HepG2 (cell line): ENCODE data around the gene LTA4H. TPM values are rescaled to one million over a fixed set of nuclear protein-coding genes. Genes with fewer than 3 reads are reported as not detected.

Source experiments
- ATF7 ChIP-seq, 2 experiments: fragments of 450-650 bp in 1 of 2; sonication (generic) in 1 of 2; formaldehyde crosslinking in 1 of 2; IDR thresholded peaks; 2 replicates each; pipeline versions ENCODE4 v1.4.0 to v1.6.1; 2016 to 2020; ENCODE audit warnings: antibody characterized with exemption in 1 of 2, mild to moderate bottlenecking in 1 of 2, missing genetic modification reagents in 1 of 2
- FOXJ3 ChIP-seq: sonication (generic); formaldehyde crosslinking; IDR thresholded peaks from 2 replicates; pipeline ENCODE4 v1.4.0; 2020; ENCODE audit warnings: missing genetic modification reagents, mild to moderate bottlenecking, borderline replicate concordance
- MIER2 ChIP-seq: IDR thresholded peaks from 2 replicates; pipeline ENCODE4 v1.6.1; 2016; ENCODE audit warnings: missing biosample characterization, missing genetic modification reagents
- MIER3 ChIP-seq: IDR thresholded peaks from 2 replicates; pipeline ENCODE4 v1.6.1; 2016; ENCODE audit warnings: missing compliant biosample characterization, borderline replicate concordance
- SIX4 ChIP-seq: sonication (generic); formaldehyde crosslinking; IDR thresholded peaks from 2 replicates; pipeline ENCODE4 v1.4.0; 2020; ENCODE audit warnings: missing genetic modification reagents
- STAT5B ChIP-seq: sonication (generic); formaldehyde crosslinking; IDR thresholded peaks from 2 replicates; pipeline ENCODE4 v1.4.0; 2020; ENCODE audit warnings: missing genetic modification reagents
- ZBTB7B ChIP-seq: sonication (generic); formaldehyde crosslinking; IDR thresholded peaks from 2 replicates; pipeline ENCODE4 v1.4.0; 2020; ENCODE audit warnings: missing genetic modification reagents
- ZNF260 ChIP-seq: sonication (generic); formaldehyde crosslinking; IDR thresholded peaks from 2 replicates; pipeline ENCODE4 v1.4.0; 2020; ENCODE audit warnings: missing genetic modification reagents, low read depth, mild to moderate bottlenecking, borderline replicate concordance
- ZNF720 ChIP-seq: sonication (generic); formaldehyde crosslinking; IDR thresholded peaks from 2 replicates; pipeline ENCODE4 v1.4.0; 2020; ENCODE audit warnings: missing genetic modification reagents
- polyA plus RNA-seq, 8 experiments: library from polyadenylated mRNA; depleted of rRNA in 3 of 8; stranded (reverse) in 7 of 8; unstranded in 1 of 8; fragments of >200 nt; fragmentation: Illumina TruSeq in 4 of 8; extraction: Trizol in 4 of 8; gene quantifications; 2 replicates each; pipeline versions ENCODE4 v1.2.1 to v1.2.3, GENCODE V29; 2011 to 2016; ENCODE audit warnings: low read depth in 4 of 8, missing spikeins in 1 of 8, mixed read lengths in 1 of 8; ENCODE audit not compliant: insufficient read depth in 1 of 8
- total RNA-seq, 5 experiments: library from RNA; depleted of rRNA; stranded (reverse); fragments of >200 nt; fragmentation: Illumina TruSeq; extraction: Trizol; gene quantifications; 2 replicates each; pipeline ENCODE4 v1.2.3, GENCODE V29; 2016; ENCODE audit warnings: low read depth in 1 of 5
- TF ChIP-seq, protein P1 (sequence below): sonication (generic); formaldehyde crosslinking; IDR thresholded peaks from 2 replicates; pipeline ENCODE4 v1.4.0; 2020; ENCODE audit warnings: missing genetic modification reagents
- TF ChIP-seq, protein P2 (sequence below): sonication (generic); formaldehyde crosslinking; IDR thresholded peaks from 2 replicates; pipeline ENCODE4 v1.4.0; 2020; ENCODE audit warnings: missing genetic modification reagents, borderline replicate concordance
- TF ChIP-seq, protein P3 (sequence below): sonication (generic); formaldehyde crosslinking; IDR thresholded peaks from 2 replicates; pipeline ENCODE4 v1.8.1; 2023; ENCODE audit warnings: mild to moderate bottlenecking, missing genetic modification reagents
- TF ChIP-seq, protein P4 (sequence below): sonication (generic); formaldehyde crosslinking; IDR thresholded peaks from 2 replicates; pipeline ENCODE4 v1.5.1; 2020; ENCODE audit warnings: mild to moderate bottlenecking, missing genetic modification reagents, moderate library complexity
- TF ChIP-seq, protein P5 (sequence below): sonication (generic); formaldehyde crosslinking; IDR thresholded peaks from 2 replicates; pipeline ENCODE4 v1.5.1; 2020; ENCODE audit warnings: mild to moderate bottlenecking, missing genetic modification reagents

Gene LTA4H
- total and polyA plus RNA-seq, 2 of the 13 experiments (the other 11 are each of a cell fraction or from before 2014, with no cell fraction given) = 87.5 to 90.4 TPM

DNA sequence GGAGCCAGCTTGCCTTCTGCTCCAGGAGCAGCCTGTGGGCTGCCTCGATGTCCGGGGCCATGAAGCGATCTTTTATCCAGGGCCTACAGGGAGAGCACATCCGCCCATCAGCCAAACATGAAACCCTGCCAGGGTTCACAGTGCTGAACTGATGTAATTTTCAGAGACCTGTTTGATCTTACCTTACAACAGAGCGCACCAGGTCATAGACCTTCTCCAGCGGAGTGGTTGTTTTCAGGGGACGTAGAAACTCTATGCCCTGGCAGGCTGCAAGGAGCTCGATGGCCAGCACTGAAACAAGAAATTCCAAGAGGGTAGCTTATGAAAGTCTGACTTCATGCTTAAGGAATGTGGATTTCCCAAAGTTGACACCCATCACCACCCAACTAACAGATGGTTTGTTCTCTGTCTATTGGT is 59.0 kb downstream of the LTA4H start (continued):
- TF ChIP-seq, protein P1, sequence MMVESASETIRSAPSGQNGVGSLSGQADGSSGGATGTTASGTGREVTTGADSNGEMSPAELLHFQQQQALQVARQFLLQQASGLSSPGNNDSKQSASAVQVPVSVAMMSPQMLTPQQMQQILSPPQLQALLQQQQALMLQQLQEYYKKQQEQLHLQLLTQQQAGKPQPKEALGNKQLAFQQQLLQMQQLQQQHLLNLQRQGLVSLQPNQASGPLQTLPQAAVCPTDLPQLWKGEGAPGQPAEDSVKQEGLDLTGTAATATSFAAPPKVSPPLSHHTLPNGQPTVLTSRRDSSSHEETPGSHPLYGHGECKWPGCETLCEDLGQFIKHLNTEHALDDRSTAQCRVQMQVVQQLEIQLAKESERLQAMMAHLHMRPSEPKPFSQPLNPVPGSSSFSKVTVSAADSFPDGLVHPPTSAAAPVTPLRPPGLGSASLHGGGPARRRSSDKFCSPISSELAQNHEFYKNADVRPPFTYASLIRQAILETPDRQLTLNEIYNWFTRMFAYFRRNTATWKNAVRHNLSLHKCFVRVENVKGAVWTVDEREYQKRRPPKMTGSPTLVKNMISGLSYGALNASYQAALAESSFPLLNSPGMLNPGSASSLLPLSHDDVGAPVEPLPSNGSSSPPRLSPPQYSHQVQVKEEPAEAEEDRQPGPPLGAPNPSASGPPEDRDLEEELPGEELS (CRISPR knock-in tag) = peak; percentile 81
- TF ChIP-seq FOXJ3 (CRISPR knock-in tag) (peak; percentile 74; the same call in 1 of the 2 replicates), STAT5B (no peak), SIX4 (no peak), MIER3 (CRISPR knock-in tag) (peak; percentile 31; the same call in 1 of the 2 replicates), ZBTB7B (CRISPR knock-in tag) (0 out of 2 replicates have a peak, but pooled peaks have one; percentile 68), ZNF260 (no peak), ZNF720 (CRISPR knock-in tag) (no peak), ATF7 (IDR thresholded peaks at IDR 0.05) (no peak), ATF7 (CRISPR knock-in tag; IDR thresholded peaks at IDR 0.05) (peak; percentile 62; the same call in 1 of the 2 replicates), MIER2 (CRISPR knock-in tag) (0 out of 2 replicates have a peak, but pooled peaks have one; percentile 29)
- TF ChIP-seq, protein P2, sequence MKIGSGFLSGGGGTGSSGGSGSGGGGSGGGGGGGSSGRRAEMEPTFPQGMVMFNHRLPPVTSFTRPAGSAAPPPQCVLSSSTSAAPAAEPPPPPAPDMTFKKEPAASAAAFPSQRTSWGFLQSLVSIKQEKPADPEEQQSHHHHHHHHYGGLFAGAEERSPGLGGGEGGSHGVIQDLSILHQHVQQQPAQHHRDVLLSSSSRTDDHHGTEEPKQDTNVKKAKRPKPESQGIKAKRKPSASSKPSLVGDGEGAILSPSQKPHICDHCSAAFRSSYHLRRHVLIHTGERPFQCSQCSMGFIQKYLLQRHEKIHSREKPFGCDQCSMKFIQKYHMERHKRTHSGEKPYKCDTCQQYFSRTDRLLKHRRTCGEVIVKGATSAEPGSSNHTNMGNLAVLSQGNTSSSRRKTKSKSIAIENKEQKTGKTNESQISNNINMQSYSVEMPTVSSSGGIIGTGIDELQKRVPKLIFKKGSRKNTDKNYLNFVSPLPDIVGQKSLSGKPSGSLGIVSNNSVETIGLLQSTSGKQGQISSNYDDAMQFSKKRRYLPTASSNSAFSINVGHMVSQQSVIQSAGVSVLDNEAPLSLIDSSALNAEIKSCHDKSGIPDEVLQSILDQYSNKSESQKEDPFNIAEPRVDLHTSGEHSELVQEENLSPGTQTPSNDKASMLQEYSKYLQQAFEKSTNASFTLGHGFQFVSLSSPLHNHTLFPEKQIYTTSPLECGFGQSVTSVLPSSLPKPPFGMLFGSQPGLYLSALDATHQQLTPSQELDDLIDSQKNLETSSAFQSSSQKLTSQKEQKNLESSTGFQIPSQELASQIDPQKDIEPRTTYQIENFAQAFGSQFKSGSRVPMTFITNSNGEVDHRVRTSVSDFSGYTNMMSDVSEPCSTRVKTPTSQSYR = peak; percentile 18; the same call in 1 of the 2 replicates
- TF ChIP-seq, protein P3, sequence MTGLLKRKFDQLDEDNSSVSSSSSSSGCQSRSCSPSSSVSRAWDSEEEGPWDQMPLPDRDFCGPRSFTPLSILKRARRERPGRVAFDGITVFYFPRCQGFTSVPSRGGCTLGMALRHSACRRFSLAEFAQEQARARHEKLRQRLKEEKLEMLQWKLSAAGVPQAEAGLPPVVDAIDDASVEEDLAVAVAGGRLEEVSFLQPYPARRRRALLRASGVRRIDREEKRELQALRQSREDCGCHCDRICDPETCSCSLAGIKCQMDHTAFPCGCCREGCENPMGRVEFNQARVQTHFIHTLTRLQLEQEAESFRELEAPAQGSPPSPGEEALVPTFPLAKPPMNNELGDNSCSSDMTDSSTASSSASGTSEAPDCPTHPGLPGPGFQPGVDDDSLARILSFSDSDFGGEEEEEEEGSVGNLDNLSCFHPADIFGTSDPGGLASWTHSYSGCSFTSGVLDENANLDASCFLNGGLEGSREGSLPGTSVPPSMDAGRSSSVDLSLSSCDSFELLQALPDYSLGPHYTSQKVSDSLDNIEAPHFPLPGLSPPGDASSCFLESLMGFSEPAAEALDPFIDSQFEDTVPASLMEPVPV = no peak
- TF ChIP-seq, protein P4, sequence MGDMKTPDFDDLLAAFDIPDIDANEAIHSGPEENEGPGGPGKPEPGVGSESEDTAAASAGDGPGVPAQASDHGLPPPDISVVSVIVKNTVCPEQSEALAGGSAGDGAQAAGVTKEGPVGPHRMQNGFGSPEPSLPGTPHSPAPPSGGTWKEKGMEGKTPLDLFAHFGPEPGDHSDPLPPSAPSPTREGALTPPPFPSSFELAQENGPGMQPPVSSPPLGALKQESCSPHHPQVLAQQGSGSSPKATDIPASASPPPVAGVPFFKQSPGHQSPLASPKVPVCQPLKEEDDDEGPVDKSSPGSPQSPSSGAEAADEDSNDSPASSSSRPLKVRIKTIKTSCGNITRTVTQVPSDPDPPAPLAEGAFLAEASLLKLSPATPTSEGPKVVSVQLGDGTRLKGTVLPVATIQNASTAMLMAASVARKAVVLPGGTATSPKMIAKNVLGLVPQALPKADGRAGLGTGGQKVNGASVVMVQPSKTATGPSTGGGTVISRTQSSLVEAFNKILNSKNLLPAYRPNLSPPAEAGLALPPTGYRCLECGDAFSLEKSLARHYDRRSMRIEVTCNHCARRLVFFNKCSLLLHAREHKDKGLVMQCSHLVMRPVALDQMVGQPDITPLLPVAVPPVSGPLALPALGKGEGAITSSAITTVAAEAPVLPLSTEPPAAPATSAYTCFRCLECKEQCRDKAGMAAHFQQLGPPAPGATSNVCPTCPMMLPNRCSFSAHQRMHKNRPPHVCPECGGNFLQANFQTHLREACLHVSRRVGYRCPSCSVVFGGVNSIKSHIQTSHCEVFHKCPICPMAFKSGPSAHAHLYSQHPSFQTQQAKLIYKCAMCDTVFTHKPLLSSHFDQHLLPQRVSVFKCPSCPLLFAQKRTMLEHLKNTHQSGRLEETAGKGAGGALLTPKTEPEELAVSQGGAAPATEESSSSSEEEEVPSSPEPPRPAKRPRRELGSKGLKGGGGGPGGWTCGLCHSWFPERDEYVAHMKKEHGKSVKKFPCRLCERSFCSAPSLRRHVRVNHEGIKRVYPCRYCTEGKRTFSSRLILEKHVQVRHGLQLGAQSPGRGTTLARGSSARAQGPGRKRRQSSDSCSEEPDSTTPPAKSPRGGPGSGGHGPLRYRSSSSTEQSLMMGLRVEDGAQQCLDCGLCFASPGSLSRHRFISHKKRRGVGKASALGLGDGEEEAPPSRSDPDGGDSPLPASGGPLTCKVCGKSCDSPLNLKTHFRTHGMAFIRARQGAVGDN = peak; percentile 87
- TF ChIP-seq, protein P5, sequence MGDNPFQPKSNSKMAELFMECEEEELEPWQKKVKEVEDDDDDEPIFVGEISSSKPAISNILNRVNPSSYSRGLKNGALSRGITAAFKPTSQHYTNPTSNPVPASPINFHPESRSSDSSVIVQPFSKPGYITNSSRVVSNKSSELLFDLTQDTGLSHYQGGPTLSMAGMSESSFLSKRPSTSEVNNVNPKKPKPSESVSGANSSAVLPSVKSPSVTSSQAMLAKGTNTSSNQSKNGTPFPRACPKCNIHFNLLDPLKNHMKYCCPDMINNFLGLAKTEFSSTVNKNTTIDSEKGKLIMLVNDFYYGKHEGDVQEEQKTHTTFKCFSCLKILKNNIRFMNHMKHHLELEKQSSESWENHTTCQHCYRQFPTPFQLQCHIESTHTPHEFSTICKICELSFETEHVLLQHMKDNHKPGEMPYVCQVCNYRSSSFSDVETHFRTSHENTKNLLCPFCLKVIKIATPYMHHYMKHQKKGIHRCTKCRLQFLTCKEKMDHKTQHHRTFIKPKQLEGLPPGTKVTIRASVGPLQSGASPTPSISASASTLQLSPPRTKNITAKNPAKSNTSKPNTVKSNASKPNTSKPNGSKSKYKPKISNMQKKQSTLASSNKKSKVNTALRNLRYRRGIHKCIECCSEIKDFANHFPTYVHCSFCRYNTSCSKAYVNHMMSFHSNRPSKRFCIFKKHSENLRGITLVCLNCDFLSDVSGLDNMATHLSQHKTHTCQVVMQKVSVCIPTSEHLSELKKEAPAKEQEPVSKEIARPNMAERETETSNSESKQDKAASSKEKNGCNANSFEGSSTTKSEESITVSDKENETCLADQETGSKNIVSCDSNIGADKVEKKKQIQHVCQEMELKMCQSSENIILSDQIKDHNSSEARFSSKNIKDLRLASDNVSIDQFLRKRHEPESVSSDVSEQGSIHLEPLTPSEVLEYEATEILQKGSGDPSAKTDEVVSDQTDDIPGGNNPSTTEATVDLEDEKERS (CRISPR knock-in tag) = peak; percentile 90; the same call in 1 of the 2 replicates
